Neural cell (in vitro differentiated cells): Measurements from ENCODE around the gene SLC16A13. TPM values are rescaled to one million over a fixed set of nuclear protein-coding genes. Genes with fewer than 3 reads are reported as not detected.

Experiments used
- H2AFZ ChIP-seq: fragments of 200-600, 300-800 bp; sonication (generic), shearing (Covaris generic); 2 replicates; pipeline ENCODE4 v1.6.0; 2014; ENCODE audit warnings: low read depth, mild to moderate bottlenecking, antibody characterized with exemption, low read length, moderate library complexity
- H3F3A ChIP-seq: fragments of 200-600 bp; shearing (Covaris generic); 2 replicates; pipeline ENCODE4 v1.6.1; 2016; ENCODE audit warnings: mild to moderate bottlenecking, moderate library complexity, mixed read lengths, antibody characterized with exemption, low read length; ENCODE audit not compliant: insufficient read depth, poor library complexity, severe bottlenecking
- H3K27ac ChIP-seq: fragments of 200-600, 300-800 bp; sonication (generic), shearing (Covaris generic); 2 replicates; pipeline ENCODE4 v1.5.1; 2014; ENCODE audit warnings: mild to moderate bottlenecking, low read length, moderate library complexity
- H3K27me3 ChIP-seq: fragments of 300-800, 200-600 bp; sonication (generic), shearing (Covaris generic); 2 replicates; pipeline ENCODE4 v1.6.0; 2014; ENCODE audit warnings: mild to moderate bottlenecking, low read depth, low read length, moderate library complexity; ENCODE audit not compliant: insufficient read depth
- H3K36me3 ChIP-seq: fragments of 300-800, 200-600 bp; sonication (generic), shearing (Covaris generic); 2 replicates; pipeline ENCODE4 v1.5.1; 2014; ENCODE audit warnings: mild to moderate bottlenecking, antibody characterized with exemption, low read length, moderate library complexity; ENCODE audit not compliant: insufficient read depth
- H3K4me2 ChIP-seq: fragments of 300-800, 200-600 bp; sonication (generic), shearing (Covaris generic); 2 replicates; pipeline ENCODE4 v1.6.0; 2014; ENCODE audit warnings: mild to moderate bottlenecking, low read length
- H3K4me3 ChIP-seq: fragments of 300-800, 200-600 bp; sonication (generic), shearing (Covaris generic); 2 replicates; pipeline ENCODE4 v1.5.1; 2014; ENCODE audit warnings: mild to moderate bottlenecking, low read length, moderate library complexity
- H3K79me2 ChIP-seq: fragments of 200-600 bp; shearing (Covaris generic); replicated peaks from 2 replicates; pipeline ENCODE4 v1.6.0; 2014; ENCODE audit warnings: mild to moderate bottlenecking, low read length, moderate library complexity; ENCODE audit not compliant: insufficient read depth
- H3K9ac ChIP-seq: fragments of 300-800, 200-600 bp; sonication (generic), shearing (Covaris generic); 2 replicates; pipeline ENCODE4 v1.6.1; 2016; ENCODE audit warnings: mild to moderate bottlenecking, low read length, mixed read lengths
- H3K9me2 ChIP-seq: fragments of 200-600 bp; shearing (Covaris generic); 2 replicates; pipeline ENCODE4 v1.6.1; 2016; ENCODE audit warnings: mild to moderate bottlenecking, low read length, mixed read lengths; ENCODE audit not compliant: insufficient read depth
- H3K9me3 ChIP-seq: fragments of 200-600, 300-800 bp; sonication (generic), shearing (Covaris generic); 2 replicates; pipeline ENCODE4 v1.6.1; 2016; ENCODE audit warnings: mild to moderate bottlenecking, mixed run types, low read length, moderate library complexity, mixed read lengths
- H4K20me1 ChIP-seq: fragments of 200-600 bp; shearing (Covaris generic); 2 replicates; pipeline ENCODE4 v1.6.1; 2016; ENCODE audit warnings: mild to moderate bottlenecking, mixed run types; ENCODE audit not compliant: insufficient read depth
- EP300 ChIP-seq: fragments of 450-650 bp; conservative IDR thresholded peaks from 2 replicates; pipeline ENCODE4 v1.6.1; 2014; ENCODE audit warnings: antibody characterized with exemption, mild to moderate bottlenecking, moderate library complexity; ENCODE audit not compliant: poor library complexity, severe bottlenecking
- EZH2 ChIP-seq: fragments of 200-600, 300-800 bp; shearing (Covaris generic), sonication (generic); IDR thresholded peaks from 2 replicates; pipeline ENCODE4 v1.6.1; 2014; ENCODE audit warnings: antibody characterized with exemption, low read length, borderline replicate concordance, mild to moderate bottlenecking; ENCODE audit not compliant: insufficient read depth, poor library complexity, severe bottlenecking
- MXI1 ChIP-seq: fragments of 450-650 bp; conservative IDR thresholded peaks from 2 replicates; pipeline ENCODE4 v1.6.1; 2014; ENCODE audit warnings: antibody characterized with exemption, mild to moderate bottlenecking; ENCODE audit not compliant: poor library complexity, severe bottlenecking
- POLR2AphosphoS5 ChIP-seq: IDR thresholded peaks from 2 replicates; pipeline ENCODE4 v1.6.1; 2012
- RAD21 ChIP-seq: fragments of 450-650 bp; conservative IDR thresholded peaks from 2 replicates; pipeline ENCODE4 v1.6.1; 2014; ENCODE audit warnings: antibody characterized with exemption, mild to moderate bottlenecking, moderate library complexity
- REST ChIP-seq: IDR thresholded peaks from 2 replicates; pipeline ENCODE4 v1.6.1; 2012; ENCODE audit warnings: borderline replicate concordance
- SMC3 ChIP-seq: fragments of 450-650 bp; conservative IDR thresholded peaks from 2 replicates; pipeline ENCODE4 v1.6.1; 2014; ENCODE audit warnings: antibody characterized with exemption, mild to moderate bottlenecking, moderate library complexity; ENCODE audit not compliant: poor library complexity
- TAF1 ChIP-seq: IDR thresholded peaks from 2 replicates; pipeline ENCODE4 v1.6.1; 2012; ENCODE audit warnings: low read depth
- polyA plus RNA-seq: library from polyadenylated mRNA; depleted of rRNA; stranded (reverse); fragments of >200 nt; gene quantifications from 2 replicates; pipeline ENCODE4 v1.2.3, GENCODE V29; 2014
- TF ChIP-seq, protein P1 (sequence below): fragments of 450-650 bp; IDR thresholded peaks from 2 replicates; pipeline ENCODE4 v1.5.1; 2014; ENCODE audit warnings: antibody characterized with exemption, mild to moderate bottlenecking, moderate library complexity; ENCODE audit not compliant: poor library complexity, severe bottlenecking

The SLC16A13 gene
- polyA plus RNA-seq, 1 donor from 2014 or later = not detected

DNA sequence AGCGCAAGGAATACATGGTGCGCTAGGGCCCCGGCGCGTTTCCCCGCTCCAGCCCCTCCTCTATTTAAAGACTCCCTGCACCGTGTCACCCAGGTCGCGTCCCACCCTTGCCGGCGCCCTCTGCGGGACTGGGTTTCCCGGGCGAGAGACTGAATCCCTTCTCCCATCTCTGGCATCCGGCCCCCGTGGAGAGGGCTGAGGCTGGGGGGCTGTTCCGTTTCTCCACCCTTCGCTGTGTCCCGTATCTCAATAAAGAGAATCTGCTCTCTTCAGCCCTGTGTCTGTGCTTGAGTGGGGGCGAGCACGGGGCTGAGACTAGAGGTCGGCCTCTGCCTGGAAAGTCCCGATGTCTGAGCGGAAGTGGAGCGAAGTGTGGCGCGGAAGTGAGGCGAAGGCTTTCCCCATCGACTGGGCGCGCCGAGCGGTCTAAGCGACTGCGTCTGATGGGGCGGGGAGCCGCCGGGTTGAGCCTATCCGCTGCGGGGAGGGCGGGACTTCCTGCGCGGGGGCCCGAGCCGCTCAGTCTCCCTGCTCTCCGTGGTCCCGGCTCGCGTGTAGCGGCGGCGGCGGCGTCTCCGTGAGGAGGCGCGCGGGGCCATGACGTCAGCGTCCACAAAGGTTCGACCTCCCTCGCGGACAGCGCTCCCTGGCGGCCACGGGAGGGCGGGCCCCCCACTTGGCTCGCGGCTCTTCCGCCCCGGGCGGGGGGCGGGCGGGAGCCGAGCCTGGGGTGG lies 21.4 kb upstream of the SLC16A13 start:
- H3K4me3 ChIP-seq = peak overlapping the region; percentile 81
- H4K20me1 ChIP-seq = no peaks in the 10 kb centered on the region
- no peaks in the 10 kb centered on the region for H3K9me2 ChIP-seq
- no peaks in the 10 kb centered on the region for H3K36me3 ChIP-seq
- peak overlapping the region; percentile 51 for H2AFZ ChIP-seq
- TF ChIP-seq, protein P1, sequence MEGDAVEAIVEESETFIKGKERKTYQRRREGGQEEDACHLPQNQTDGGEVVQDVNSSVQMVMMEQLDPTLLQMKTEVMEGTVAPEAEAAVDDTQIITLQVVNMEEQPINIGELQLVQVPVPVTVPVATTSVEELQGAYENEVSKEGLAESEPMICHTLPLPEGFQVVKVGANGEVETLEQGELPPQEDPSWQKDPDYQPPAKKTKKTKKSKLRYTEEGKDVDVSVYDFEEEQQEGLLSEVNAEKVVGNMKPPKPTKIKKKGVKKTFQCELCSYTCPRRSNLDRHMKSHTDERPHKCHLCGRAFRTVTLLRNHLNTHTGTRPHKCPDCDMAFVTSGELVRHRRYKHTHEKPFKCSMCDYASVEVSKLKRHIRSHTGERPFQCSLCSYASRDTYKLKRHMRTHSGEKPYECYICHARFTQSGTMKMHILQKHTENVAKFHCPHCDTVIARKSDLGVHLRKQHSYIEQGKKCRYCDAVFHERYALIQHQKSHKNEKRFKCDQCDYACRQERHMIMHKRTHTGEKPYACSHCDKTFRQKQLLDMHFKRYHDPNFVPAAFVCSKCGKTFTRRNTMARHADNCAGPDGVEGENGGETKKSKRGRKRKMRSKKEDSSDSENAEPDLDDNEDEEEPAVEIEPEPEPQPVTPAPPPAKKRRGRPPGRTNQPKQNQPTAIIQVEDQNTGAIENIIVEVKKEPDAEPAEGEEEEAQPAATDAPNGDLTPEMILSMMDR = peak; percentile 71
- TF ChIP-seq TAF1 (peak; percentile 51), EP300 (peak; percentile 67), POLR2AphosphoS5 (peak; percentile 83), RAD21 (no peak), REST (peak; percentile 57), MXI1 (peak; percentile 80), SMC3 (peak; percentile 12), EZH2 (no peak)
- no peaks in the 10 kb centered on the region for H3K27me3 ChIP-seq
- no peaks in the 10 kb centered on the region for H3K9me3 ChIP-seq
- H3K4me2 ChIP-seq = peak overlapping the region; percentile 99
- no peaks in the 10 kb centered on the region for H3F3A ChIP-seq
- peak overlapping the region; percentile 97 for H3K9ac ChIP-seq
- peak overlapping the region; percentile 91 for H3K27ac ChIP-seq
- H3K79me2 ChIP-seq = peaks cover 28% of the 10 kb centered on the region

DNA sequence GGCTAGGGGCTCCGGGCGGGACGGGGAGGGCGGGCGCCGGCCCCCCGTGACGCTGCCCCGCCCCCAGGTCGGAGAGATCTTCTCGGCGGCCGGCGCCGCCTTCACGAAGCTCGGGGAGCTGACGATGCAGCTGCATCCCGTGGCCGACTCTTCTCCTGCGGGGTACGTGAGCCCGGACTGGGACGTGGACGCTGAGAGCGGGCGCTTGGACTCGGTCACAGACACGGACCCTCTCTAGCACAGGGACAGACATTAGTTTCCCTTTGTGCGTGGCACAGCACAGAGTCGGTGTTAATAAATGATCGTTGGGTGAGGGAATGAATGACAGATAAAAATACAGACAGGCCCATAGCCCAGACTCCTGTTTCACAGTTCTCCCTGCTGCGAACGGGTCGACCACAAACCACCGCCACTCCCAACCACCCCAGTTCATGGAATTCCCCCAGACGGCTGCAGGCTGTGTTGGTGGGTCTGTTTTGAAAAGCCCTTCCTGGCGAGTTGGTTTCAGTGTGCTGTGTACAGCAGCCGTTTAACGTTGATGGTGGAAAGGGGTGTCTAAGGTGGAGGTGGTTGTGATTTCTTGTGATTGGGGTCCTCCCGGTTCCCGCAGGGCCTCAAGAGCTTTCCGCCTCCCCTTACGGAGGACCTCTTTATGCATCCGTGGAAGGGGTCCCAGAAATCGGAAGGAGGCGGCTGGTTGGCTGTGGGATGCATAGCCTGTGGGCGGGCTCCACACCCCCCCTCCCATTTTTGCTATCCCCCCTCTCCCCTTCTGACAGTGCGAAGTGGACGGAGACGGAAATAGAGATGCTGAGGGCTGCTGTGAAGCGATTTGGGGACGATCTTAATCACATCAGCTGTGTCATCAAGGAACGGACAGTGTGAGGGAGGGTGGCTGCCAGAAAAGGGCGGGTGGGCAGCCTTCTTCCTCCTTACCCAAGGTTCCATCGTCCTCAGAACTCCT lies 20.5 kb upstream of the SLC16A13 start:
- Histone ChIP-seq H2AFZ (peak overlapping the region; percentile 67), H3K9me3 (no peaks in the 10 kb centered on the region), H3K4me3 (peak overlapping the region; percentile 81), H3K79me2 (peaks cover 28% of the 10 kb centered on the region), H3F3A (no peaks in the 10 kb centered on the region), H4K20me1 (no peaks in the 10 kb centered on the region), H3K27ac (peak overlapping the region; percentile 91), H3K4me2 (peak overlapping the region; percentile 77), H3K27me3 (no peaks in the 10 kb centered on the region), H3K36me3 (no peaks in the 10 kb centered on the region), H3K9me2 (no peaks in the 10 kb centered on the region), H3K9ac (peak overlapping the region; percentile 97)
- TF ChIP-seq, protein P1 = no peak
- no peak for TF ChIP-seq RAD21
- TF ChIP-seq MXI1 = no peak
- no peak for TF ChIP-seq EP300
- no peak for TF ChIP-seq TAF1
- TF ChIP-seq SMC3 = no peak
- TF ChIP-seq EZH2 = no peak
- no peak for TF ChIP-seq POLR2AphosphoS5
- no peak for TF ChIP-seq REST
